Omental fat pad (tissue), 4 donors: ENCODE data around the gene ARHGAP42. TPM values are rescaled to one million over a fixed set of nuclear protein-coding genes. Genes with fewer than 3 reads are reported as not detected.

Experiments used
- ATAC-seq: fragments of 150-250 bp; one replicate; pipeline ENCODE4 v1.9.1; 2016; ENCODE audit warnings: mild to moderate bottlenecking, moderate library complexity; ENCODE audit not compliant: low FRiP score
- DNase-seq: peaks from one replicate; pipeline ENCODE4 v3.0.0-alpha.2; 2019; ENCODE audit warnings: low spot score
- total RNA-seq, 4 donors: library from RNA; depleted of rRNA; stranded (reverse); fragments of >200 nt; gene quantifications; one replicate each; pipeline ENCODE4 v1.1.0, GENCODE V29; 2016
- TF ChIP-seq, protein P1 (sequence below), 3 donors: fragments of 450-650 bp; IDR thresholded peaks; one replicate each; pipeline ENCODE4 v1.5.1; 2016 to 2017; ENCODE audit warnings: antibody characterized with exemption in 3 of 3, mild to moderate bottlenecking in 3 of 3, moderate library complexity in 2 of 3

ARHGAP42 gene
- total RNA-seq, 4 donors from 2014 or later = 9.6 to 47.4 (median 15.7) TPM

DNA sequence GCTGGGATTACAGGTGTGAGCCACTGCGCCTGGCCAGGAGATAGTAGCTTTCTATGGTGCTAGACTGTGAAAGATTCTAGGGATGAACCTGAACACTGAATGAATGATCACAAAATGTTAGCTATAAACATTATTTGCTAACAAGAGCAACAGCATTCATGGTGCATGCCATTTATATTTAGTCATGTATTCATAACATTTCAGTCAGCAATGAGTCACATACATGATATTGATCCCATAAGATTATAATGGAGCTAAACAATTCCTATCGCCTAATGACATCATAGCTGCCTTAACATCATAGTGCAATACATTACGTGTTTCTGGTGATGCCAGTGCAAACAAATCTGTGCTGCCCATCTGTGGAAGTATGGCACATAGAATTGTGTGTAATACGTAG, 164.1 kb downstream of the ARHGAP42 start:
- TF ChIP-seq, protein P1, sequence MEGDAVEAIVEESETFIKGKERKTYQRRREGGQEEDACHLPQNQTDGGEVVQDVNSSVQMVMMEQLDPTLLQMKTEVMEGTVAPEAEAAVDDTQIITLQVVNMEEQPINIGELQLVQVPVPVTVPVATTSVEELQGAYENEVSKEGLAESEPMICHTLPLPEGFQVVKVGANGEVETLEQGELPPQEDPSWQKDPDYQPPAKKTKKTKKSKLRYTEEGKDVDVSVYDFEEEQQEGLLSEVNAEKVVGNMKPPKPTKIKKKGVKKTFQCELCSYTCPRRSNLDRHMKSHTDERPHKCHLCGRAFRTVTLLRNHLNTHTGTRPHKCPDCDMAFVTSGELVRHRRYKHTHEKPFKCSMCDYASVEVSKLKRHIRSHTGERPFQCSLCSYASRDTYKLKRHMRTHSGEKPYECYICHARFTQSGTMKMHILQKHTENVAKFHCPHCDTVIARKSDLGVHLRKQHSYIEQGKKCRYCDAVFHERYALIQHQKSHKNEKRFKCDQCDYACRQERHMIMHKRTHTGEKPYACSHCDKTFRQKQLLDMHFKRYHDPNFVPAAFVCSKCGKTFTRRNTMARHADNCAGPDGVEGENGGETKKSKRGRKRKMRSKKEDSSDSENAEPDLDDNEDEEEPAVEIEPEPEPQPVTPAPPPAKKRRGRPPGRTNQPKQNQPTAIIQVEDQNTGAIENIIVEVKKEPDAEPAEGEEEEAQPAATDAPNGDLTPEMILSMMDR (IDR thresholded peaks at IDR 0.05) = no peak
- no peak for DNase-seq

DNA sequence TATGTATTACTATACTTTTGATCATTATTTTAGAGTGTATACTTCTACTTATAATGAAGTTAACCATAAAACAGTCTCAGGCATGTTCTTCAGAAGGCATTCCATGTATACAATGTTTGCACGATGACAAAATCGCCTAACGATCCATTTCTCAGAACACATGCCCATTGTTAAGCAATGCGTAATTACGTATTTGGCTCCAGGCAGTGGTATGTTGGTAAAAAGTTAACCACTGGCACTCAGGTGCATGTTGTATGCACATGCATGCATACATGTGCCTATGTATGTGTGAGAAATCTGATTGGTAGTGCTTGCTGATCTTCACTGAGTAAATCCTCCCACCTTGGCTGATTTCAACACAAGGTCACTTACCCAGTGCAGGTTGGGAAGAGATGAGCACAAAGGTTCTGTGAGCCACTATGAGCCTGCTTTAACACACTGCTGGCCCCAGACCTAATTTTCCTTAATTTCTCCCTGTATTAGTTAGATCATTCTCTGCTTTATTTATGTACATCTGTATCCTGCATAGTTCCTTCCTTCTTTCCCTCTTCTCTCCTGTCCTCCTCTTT, 164.6 kb downstream of the ARHGAP42 start:
- TF ChIP-seq, protein P1 (IDR thresholded peaks at IDR 0.05) = no peak
- no peak for DNase-seq
- no peak for ATAC-seq

More for the DNA sequence above, 164.1 kb downstream of the ARHGAP42 start:
- no peak for ATAC-seq

DNA sequence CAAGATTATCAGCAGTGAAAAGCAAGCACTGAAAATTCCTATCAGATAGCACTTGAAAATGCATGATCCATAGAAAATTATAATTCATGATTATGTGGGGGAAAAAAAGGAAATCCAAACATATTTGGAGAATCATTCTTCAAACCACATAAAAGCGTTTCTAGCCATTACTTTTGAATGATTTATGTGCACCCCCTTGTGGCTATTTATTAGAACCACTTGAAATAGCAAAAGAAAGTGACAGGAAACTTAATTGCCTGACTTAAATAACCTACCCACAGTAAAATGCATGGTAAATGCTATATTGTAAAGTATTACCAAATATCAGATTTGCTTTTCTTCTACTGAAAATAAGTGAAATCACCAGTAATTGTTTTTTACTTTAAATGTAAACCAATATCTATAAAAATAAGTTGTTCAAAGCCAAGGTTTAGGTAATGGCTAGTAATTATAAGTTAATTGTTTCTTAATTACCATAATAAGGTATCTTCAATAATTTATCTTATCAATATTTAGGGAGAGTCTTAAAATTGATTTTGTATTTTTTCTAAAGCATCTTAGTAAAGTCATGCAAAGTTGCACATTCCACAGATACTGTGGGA, 168.5 kb downstream of the ARHGAP42 start:
- TF ChIP-seq, protein P1 (IDR thresholded peaks at IDR 0.05) = no peak
- ATAC-seq (no peak), DNase-seq (no peak)

DNA sequence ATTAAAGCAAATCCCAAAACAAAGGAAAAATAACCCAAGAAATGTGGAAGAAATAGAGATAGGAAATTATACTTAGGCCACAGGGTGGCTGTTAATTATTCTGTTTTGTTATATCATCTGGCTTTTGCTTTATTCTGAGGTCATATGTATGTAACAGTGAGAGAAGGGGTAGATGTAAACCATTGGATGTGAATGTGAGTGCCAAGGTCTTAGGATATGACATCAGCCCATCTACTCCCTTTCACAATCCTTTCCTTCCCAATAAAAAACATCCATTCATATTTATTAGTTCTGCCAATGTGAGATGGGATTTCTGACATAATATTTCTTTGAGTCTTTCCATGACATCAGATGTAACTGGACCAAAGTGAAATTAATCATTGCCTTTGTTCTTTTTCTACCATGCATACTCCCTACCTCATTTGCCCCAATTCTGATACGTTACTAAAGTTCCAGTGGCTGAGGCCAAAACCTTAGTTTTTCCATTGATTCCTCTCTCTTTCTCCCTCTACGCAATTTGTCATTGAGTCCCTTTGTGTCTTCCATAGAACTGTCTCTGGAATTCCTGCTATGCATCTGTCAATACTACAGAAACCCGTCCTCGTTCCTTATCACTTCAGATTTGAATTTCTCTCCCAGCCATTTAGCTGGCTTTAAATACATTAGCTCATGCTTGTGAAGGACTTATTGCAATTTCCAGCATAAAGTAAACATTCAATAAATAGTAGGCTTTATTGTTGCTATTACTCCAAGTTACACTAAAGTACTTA, 170.3 kb downstream of the ARHGAP42 start:
- DNase-seq (no peak), ATAC-seq (no peak)
- TF ChIP-seq, protein P1 (IDR thresholded peaks at IDR 0.05) = no peak

DNA sequence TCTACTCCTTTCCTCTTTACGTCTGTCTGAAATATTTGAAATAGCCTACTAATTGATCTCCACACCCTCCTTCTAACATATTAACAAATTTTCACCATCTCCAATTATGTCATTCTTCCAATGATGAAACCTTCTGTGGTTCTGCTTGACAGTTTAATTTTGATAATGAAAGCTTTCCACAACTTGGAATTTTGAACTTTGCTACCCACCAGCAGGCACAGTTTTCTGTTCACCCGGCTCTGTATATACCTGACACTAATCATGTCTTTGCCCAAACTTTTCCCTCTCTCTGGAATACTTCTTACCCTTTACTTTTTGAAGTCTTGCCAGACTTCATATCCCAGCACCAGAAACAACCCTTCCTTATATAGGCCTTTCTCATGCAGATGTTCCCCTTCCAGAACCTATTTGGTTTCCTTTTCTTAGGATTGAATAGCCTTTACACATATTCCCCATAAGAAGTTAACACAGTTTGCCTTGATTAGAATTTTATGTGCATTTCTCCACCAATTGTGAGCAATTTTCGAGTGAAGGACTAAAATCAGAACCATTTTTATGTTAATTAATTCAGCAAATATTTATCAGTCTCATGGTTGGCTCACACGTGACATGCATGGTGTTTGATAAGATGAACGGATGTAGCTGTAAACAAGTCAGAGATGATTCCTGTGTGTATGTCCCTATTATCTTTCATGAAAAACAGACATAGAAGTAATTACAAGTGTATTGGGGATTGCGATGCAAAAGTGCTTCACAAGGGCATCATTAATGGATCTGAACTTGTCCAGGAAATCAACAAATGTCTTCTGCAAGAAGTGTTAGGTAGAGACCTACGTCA, 173.4 kb downstream of the ARHGAP42 start:
- no peak for DNase-seq
- ATAC-seq = no peak
- TF ChIP-seq, protein P1 (IDR thresholded peaks at IDR 0.05) = no peak

DNA sequence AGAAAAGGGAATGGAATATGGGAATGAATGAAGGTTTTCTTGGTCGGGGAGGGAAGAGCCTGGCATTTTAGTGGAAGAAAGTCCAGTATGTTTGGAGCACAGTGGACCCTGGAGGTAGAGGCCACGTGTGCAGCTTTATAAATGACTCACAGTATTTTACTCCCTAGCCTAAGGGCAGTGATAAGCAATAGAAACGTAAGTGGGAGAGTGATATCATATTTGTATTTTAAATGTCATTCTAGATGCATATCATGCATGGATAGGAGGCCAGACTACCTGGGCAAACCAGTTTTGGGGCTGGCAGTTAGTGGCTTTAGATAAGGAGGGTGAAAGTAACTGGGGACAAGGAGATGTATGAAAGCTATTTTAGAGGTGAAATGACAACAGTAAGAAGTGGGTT, 174.1 kb downstream of the ARHGAP42 start:
- DNase-seq = no peak
- no peak for ATAC-seq
- TF ChIP-seq, protein P1 (IDR thresholded peaks at IDR 0.05) = no peak
